ENCODE data around the gene TCL1B.

- no peak for TF ChIP-seq POLR2A (IDR thresholded peaks at IDR 0.05)
- no peak for TF ChIP-seq CTCF (IDR thresholded peaks at IDR 0.05)
- TF ChIP-seq POLR2AphosphoS5 (IDR thresholded peaks at IDR 0.05): no peak
Measured at GRCh38 chr14:95659293-95659989, 26.8 kb upstream of the TCL1B start.

All from gastroesophageal sphincter (tissue), 3 donors.